ENCODE measurements around the gene FCHSD2. TPM values are rescaled to one million over a fixed set of nuclear protein-coding genes. Genes with fewer than 3 reads are reported as not detected.

FCHSD2 gene
- total and polyA plus RNA-seq, 2 of the 13 experiments (the other 11 are each of a cell fraction or from before 2014, with no cell fraction given): 20.5 to 24.8 TPM

- WGBS (ENCODE audit: low lambda C conversion rate): 13% methylated on average over 2 of the region's 16 CpGs
- H3K9ac ChIP-seq (ENCODE audit: insufficient read depth, low read depth, low read length): peak overlapping the region; percentile 53
- intact Hi-C loops (cut with micrococcal nuclease; ENCODE audit: unreplicated experiment) (loop anchor here (2.0 kb wide), 1 partner anchor 21 kb away; no protein-coding TSS in a partner anchor), in situ Hi-C loops (cut with HindIII; ENCODE audit: extremely low pct_ligation_motif_present, low pct_unique_long_range_greater_than_20kb) (no loop called here)
- H4K20me1 ChIP-seq (ENCODE audit: insufficient read depth, low read length): no peaks in the 10 kb centered on the region
- no peak overlapping the region for H2AFZ ChIP-seq (ENCODE audit: low read length)
- H3K27me3 ChIP-seq (ENCODE audit: control insufficient read depth in 1 of 2, insufficient read depth in 2 of 2, low read length in 2 of 2): no peaks in the 10 kb centered on the region
- ChIA-PET POLR2A (interaction anchor here (0.8 to 3.1 kb wide), 10 partner anchors 10 to 62 kb away, joined by 3 to 50 read pairs (median 7); no protein-coding TSS in a partner anchor), CTCF (ENCODE audit: low intra/inter-chr PET ratio, low total read pairs) (interaction anchor here (1.6 kb wide), 1 partner anchor 63 kb away, joined by 3 read pairs; no protein-coding TSS in a partner anchor)
- DNase-seq (ENCODE audit: low spot score) (peak; percentile 94), ATAC-seq (peak; percentile 90), FAIRE-seq (peak; percentile 98)
- peak overlapping the region in 2 of 3 experiments; percentile 33 to 57 for H3K4me3 ChIP-seq (replicated peaks in 1 of 3; ENCODE audit: insufficient read depth in 1 of 3, low read depth in 2 of 3, low read length in 3 of 3)
- no peaks in the 10 kb centered on the region for H3K36me3 ChIP-seq (replicated peaks in 1 of 2; ENCODE audit: control insufficient read depth in 1 of 2, insufficient read depth in 2 of 2, low read length in 2 of 2)
- H3K79me2 ChIP-seq (ENCODE audit: insufficient read depth, low read length): no peaks in the 10 kb centered on the region
- H3K27ac ChIP-seq (ENCODE audit: extremely low read length, insufficient read depth, low read length): peak overlapping the region; percentile 72
- peaks cover 95% of the 10 kb centered on the region for H3K4me1 ChIP-seq (ENCODE audit: insufficient read depth, low read length)
- BruUV-seq (replicated peaks): no TSS peak
- H3K9me3 ChIP-seq (ENCODE audit: low read length): no peaks in the 10 kb centered on the region
- peak overlapping the region; percentile 85 for H3K4me2 ChIP-seq (ENCODE audit: low read depth, low read length)
- no peak for TF ChIP-seq HNRNPH1 (optimal IDR thresholded peaks at IDR 0.05; ENCODE audit: low read depth, low read length)
- no peak for TF ChIP-seq STAT5B (CRISPR knock-in tag; IDR thresholded peaks at IDR 0.05)
- peak; percentile 76; the same call in 1 of the 2 replicates for TF ChIP-seq ZNF570 (CRISPR knock-in tag; IDR thresholded peaks at IDR 0.05; ENCODE audit: borderline replicate concordance)
- peak; percentile 97 for TF ChIP-seq MZF1 (CRISPR knock-in tag; IDR thresholded peaks at IDR 0.05; ENCODE audit: borderline replicate concordance)
- no peak for TF ChIP-seq ZNF576 (CRISPR knock-in tag; IDR thresholded peaks at IDR 0.05)
- no peak for TF ChIP-seq KAT7 (CRISPR knock-in tag; IDR thresholded peaks at IDR 0.05; ENCODE audit: borderline replicate concordance)
- no peak for TF ChIP-seq ZNF800 (CRISPR knock-in tag; IDR thresholded peaks at IDR 0.05)
- no peak for TF ChIP-seq SATB2 (CRISPR knock-in tag; IDR thresholded peaks at IDR 0.05)
- peak; percentile 72; the same call in 1 of the 2 replicates for TF ChIP-seq MTA1 (CRISPR knock-in tag; IDR thresholded peaks at IDR 0.05; ENCODE audit: borderline replicate concordance)
- TF ChIP-seq ZSCAN25 (CRISPR knock-in tag; IDR thresholded peaks at IDR 0.05): no peak
- TF ChIP-seq CBX2 (IDR thresholded peaks at IDR 0.05; ENCODE audit: low read depth, low read length): no peak
- no peak for TF ChIP-seq CBX2 (CRISPR knock-in tag; IDR thresholded peaks at IDR 0.05; ENCODE audit: low read depth)
- no peak for TF ChIP-seq NR3C1 (CRISPR knock-in tag; IDR thresholded peaks at IDR 0.05)
- TF ChIP-seq TRIM22 (IDR thresholded peaks at IDR 0.05): no peak
- no peak for TF ChIP-seq ATF5 (CRISPR knock-in tag; IDR thresholded peaks at IDR 0.05; ENCODE audit: low read depth)
- no peak for TF ChIP-seq REXO4 (CRISPR knock-in tag; IDR thresholded peaks at IDR 0.05; ENCODE audit: borderline replicate concordance)
- TF ChIP-seq ZNF761 (CRISPR knock-in tag; conservative IDR thresholded peaks at IDR 0.05): peak; percentile 90
- TF ChIP-seq FOXJ3 (CRISPR knock-in tag; IDR thresholded peaks at IDR 0.05; ENCODE audit: borderline replicate concordance): no peak
- TF ChIP-seq SAFB2 (CRISPR knock-in tag; IDR thresholded peaks at IDR 0.05; ENCODE audit: borderline replicate concordance, low read depth): no peak
- no peak for TF ChIP-seq ZNF225 (CRISPR knock-in tag; IDR thresholded peaks at IDR 0.05)
These were observed 354.7 kb downstream of the FCHSD2 start for GRCh38 chr11:72787216-72788104.
